Neural progenitor cell (in vitro differentiated cells): ENCODE measurements around the gene DLEC1.

Experiments
- CTCF ChIP-seq: fragments of 200-600 bp; sonication (generic); IDR thresholded peaks from 2 replicates; pipeline ENCODE4 v1.5.1; 2017; ENCODE audit warnings: antibody characterized with exemption, mild to moderate bottlenecking
- EZH2 ChIP-seq: fragments of 200-600 bp; sonication (generic); IDR thresholded peaks from 2 replicates; pipeline ENCODE4 v1.6.1; 2017; ENCODE audit warnings: antibody characterized with exemption, mild to moderate bottlenecking, moderate library complexity
- EZH2phosphoT487 ChIP-seq: fragments of 200-600 bp; sonication (generic); IDR thresholded peaks from 2 replicates; pipeline ENCODE4 v1.6.1; 2017; ENCODE audit warnings: antibody characterized with exemption

- no peak for TF ChIP-seq CTCF
- TF ChIP-seq EZH2 = no peak
- no peak for TF ChIP-seq EZH2phosphoT487
Observed at GRCh38 chr3:38122712-38123290, 83.8 kb downstream of the DLEC1 start.
